ENCODE data around the gene MAPRE2.

The MAPRE2 gene

GRCh38 chr18:35040988-35041814 lies at the start of gene MAPRE2:
TSS of gene MAPRE2 (plus strand) at chr18:35041413. CDS start at chr18:35041540, 127 bp downstream.
- peak; percentile 85 for DNase-seq

- DNase-seq = no peak
Measured at GRCh38 chr18:34991561-34991960, 49.7 kb upstream of the MAPRE2 start.

GRCh38 chr18:34993289-34993688 lies 47.9 kb upstream of the MAPRE2 start:
- DNase-seq = no peak

DNA sequence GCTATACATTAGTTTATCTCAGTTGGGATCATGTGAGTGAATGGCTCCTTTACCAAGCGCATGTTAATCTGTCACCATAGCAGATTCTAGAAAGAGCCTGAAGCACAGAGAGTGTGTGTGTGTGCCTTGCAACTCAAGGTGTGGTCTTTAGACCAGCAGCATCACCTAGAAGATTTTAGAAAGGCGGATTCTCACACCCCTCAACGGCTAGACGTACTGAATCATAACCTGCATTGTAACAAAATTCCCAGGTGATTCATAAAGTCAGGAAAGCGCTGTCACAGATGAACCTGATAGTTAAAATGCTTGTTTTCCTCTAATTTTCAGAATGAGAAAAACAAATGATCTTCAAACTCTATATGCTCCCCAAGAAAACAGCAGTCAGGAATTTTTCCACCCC lies 45.5 kb upstream of the MAPRE2 start:
- DNase-seq = no peak

DNA sequence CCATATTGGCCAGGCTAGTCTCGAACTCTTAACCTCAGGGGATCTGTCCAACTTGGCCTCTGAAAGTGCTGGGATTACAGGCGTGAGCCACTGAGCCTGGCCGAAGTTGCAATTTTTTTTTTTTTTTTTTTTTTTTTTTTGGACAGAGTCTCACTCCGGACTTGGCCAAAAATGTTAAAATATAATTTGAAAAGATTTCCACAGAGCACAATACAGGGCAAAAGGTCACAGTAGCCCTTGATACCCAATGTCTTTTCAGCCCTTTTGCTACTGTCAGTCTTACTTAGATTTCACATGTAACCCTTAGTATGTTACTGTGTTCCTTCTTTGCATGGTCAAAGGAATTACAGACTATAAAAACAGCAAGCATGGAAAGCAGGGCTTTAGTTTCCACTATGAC lies 42.6 kb upstream of the MAPRE2 start:
- no peak for DNase-seq

DNA sequence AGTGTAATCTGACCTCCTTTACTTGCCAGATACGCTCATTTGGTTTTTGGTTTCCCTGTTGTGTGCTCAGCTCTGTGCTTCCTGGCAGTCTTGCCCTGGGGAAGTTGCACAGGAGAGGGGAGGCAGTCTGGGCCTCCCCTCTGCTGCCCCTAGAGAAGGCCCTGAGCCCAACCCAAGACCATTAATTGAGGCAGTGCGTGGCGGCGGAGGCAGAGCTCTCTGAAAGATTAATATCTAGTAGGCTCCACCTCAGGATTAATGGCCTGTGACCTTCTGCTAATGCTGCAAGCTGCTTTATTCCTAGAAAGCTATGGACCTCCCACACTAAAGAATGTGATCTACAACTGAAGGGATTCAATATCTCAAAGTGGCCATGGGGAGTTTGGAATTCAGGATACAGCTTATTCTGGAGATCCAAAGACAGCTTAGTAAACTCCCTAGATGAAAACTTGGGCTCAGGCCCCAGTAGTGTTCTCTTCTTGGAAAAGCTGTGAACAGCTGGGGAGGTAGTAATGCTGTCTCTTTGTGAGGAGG lies 41.4 kb upstream of the MAPRE2 start:
- no peak for DNase-seq

GRCh38 chr18:35000457-35000856 lies 40.8 kb upstream of the MAPRE2 start:
- DNase-seq = no peak

GRCh38 chr18:35002120-35002519 lies 39.1 kb upstream of the MAPRE2 start:
- no peak for DNase-seq

- no peak for DNase-seq
Measured at GRCh38 chr18:35005963-35006577, 35.1 kb upstream of the MAPRE2 start.

GRCh38 chr18:35010156-35010555 lies 31.1 kb upstream of the MAPRE2 start:
- no peak for DNase-seq

DNA sequence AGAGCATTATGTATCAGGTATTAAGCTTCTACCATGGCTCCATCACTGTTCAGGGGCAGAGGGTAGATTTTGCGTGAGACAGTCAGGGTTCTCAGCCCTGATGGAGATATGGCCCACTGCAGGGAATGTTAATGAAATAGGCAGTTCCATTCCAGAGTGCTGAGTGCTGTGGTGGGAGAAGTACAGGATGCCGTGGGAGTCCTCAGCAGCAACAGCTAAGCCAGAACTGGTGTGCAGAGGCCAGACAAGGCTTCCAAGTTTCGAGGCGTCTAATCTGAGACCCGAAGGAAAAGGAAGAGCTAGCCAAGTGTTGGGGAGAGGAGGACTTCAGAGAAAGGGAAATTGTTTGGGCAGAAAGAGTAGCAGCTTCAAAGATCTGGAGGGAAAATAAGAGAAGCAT lies 30.2 kb upstream of the MAPRE2 start:
- peak; percentile 17 for DNase-seq

- DNase-seq = no peak
Measured at GRCh38 chr18:35019933-35020332, 21.3 kb upstream of the MAPRE2 start.

DNA sequence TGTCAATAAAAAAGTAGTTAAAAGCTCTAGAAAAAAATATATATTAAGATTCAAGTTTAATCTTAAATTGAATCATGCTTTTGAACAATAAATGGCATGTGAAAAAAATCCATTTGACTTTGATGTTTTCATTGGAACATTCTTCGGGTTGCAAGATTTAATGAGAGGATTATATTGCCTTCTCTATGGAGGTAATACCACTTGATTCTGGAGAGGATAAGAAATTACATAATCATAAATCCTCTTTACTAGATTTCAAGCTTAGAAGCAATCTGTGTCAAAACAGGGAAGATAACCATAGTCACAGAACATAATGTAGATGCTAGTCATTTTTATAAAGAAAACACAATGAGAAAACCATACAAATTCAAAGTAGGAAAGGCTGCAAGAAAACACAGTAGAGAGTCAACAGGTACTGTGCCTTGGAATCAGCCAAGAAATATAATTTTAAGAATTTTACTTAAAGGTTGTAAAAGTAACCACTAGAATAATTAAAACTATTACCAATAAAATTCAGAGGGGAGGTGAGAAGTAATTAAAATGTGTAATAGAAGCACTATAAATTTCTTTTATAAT lies 18.7 kb upstream of the MAPRE2 start:
- no peak for DNase-seq

GRCh38 chr18:35024196-35024595 lies 17.0 kb upstream of the MAPRE2 start:
- DNase-seq = no peak

GRCh38 chr18:35024965-35025364 lies 16.2 kb upstream of the MAPRE2 start:
- DNase-seq = no peak

DNA sequence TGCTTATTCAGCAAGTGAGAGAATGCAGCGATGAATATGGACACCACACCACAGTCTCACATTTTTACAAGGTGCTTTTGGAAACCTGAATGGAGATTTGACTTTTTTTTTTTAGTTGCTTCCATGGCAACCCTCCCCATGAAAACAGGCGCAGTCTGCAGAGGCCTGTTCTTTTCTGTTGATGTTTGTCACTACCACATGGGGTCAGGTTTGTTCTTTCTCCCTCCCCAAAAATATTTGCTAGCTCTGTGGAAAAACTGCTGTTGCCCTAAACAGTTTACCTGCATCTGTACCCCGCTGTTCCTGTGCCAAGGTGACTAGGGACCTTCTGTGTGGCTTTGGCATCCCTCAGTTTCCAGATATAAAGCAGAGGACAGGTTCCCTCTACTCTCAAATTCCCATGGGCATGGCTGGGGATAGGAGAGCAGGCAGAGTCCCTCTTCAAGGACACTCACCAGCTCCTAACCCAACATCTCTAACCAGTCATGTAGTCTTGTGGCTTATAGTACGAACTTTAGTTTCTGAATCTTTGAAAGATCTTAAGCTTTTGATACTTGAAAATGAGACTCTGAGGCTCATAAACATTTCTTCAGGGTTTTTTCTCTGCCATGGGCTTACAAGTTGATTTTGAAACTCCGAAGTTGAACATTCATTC lies 14.7 kb upstream of the MAPRE2 start:
- DNase-seq = no peak

- DNase-seq = no peak
Measured at GRCh38 chr18:35027206-35027605, 14.0 kb upstream of the MAPRE2 start.

- DNase-seq = no peak
Measured at GRCh38 chr18:35028536-35028935, 12.7 kb upstream of the MAPRE2 start.

DNA sequence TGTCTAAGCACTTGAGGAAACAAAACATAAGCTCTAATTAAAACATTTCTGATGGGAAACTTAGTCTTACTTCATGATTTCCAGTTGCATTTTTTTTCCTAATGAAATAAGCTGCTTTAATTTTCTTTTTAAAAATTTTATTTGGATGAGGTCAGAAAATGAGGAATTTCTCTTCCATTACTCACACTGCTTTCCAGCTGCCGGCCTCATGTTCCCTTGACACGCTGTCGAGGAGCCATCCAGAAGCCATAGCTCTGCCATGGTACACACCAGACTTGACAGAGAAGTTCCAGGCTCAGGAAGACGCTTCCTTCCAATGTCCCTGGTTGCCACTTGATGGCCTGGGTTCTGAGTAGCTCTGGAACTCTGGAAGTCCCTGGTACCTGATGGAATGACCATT lies 12.1 kb upstream of the MAPRE2 start:
- DNase-seq = no peak

DNA sequence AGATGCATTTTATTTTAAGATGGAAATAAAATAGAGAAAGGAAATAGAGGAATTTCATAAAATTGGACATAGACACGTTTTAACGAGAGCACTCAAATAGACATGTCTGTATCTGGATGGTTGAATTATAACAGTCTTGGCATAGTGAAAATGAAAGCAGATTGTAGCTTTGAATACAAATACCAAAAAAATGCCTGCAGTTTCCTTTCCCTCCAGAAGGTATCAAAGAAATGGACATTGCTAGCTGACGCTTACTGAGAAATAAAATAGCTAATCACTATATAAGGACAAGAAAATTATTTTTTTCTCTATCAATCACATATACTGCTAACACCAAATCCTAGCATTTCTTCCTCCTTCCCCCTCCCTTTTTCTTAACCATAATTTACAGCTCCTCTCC lies 11.4 kb upstream of the MAPRE2 start:
- DNase-seq = no peak

GRCh38 chr18:35030277-35030989 lies 10.8 kb upstream of the MAPRE2 start:
- no peak for DNase-seq

DNA sequence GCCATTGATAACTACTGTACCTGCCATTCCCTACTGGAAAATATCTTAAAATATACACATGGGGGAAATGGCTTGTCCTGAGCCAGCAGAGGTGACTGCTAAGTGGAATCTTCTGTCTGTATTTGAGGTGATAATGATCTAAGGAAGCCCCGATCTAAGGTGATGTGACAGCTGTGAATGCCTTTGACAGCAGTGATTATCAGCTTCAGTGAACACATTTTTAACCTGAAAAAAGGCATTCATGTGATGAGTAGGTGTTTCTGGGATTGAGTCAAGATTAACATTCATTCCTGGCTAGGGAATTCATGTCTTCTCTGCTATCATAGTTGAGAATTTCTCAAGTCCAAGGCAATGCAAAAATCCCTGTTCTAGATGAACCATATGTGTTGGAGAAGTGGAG lies 9.1 kb upstream of the MAPRE2 start:
- no peak for DNase-seq

DNA sequence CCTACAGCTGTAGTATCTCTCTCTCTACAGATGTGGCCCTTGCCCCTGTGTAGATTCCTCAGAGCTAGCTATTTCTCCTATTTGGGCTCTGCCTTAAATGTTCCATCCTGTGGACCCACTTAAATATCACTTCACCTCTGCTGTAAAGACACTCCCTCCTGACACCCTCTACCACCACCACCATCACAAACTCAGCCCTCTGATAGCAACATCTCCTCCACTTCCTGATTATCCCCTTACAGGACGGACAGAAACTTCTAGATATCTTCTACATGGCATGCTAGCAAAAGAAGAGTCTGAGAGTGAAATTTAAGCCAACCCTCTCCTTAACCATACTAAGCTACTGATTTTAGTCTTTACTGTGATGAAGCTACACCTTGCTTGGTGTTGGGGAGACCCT lies 3.2 kb upstream of the MAPRE2 start:
- no peak for DNase-seq

Measured in NCI-H226 (cell line).